OCI-LY7 (cell line): ENCODE results near the gene SIDT1. TPM values are rescaled to one million over a fixed set of nuclear protein-coding genes. Genes with fewer than 3 reads are reported as not detected.

Source experiments
- BruUV-seq: library from RNA; stranded (reverse); fragments of 400-500 nt; replicated peaks from 2 replicates; lab custom pipeline; 2021; lab: Mats Ljungman, UMichigan
- CTCF ChIA-PET: fragments of 300-600 bp; sonication (Branson Sonifier 250); formaldehyde crosslinking; loops from one replicate; lab custom pipeline; 2022; ENCODE audit warnings: antibody characterized with exemption; ENCODE audit not compliant: unreplicated experiment; lab: Charles Lee
- POLR2A ChIA-PET: fragments of 300-600 bp; sonication (Branson Sonifier 250); formaldehyde crosslinking; loops from one replicate; lab custom pipeline; 2022; ENCODE audit warnings: antibody characterized with exemption; lab: Charles Lee
- DNase-seq: peaks from one replicate; pipeline ENCODE4 v3.0.0-alpha.2; 2015; ENCODE audit warnings: low spot score
- H2AFZ ChIP-seq: fragments of 200-600 bp; sonication (generic), shearing (Covaris generic); 2 replicates; pipeline ENCODE4 v1.6.1; 2014; ENCODE audit warnings: mild to moderate bottlenecking, antibody characterized with exemption, low read length, moderate library complexity
- H3K27ac ChIP-seq: fragments of 200-600 bp; sonication (generic); 2 replicates; pipeline ENCODE4 v1.5.1; 2014; ENCODE audit warnings: mixed run types, low read depth, mild to moderate bottlenecking, moderate library complexity, low read length, inconsistent platforms; ENCODE audit not compliant: poor library complexity, severe bottlenecking
- H3K36me3 ChIP-seq: fragments of 200-600 bp; sonication (generic); 2 replicates; pipeline ENCODE4 v1.6.1; 2014; ENCODE audit warnings: mild to moderate bottlenecking, antibody characterized with exemption, low read length, moderate library complexity, mixed read lengths; ENCODE audit not compliant: insufficient read depth
- H3K4me1 ChIP-seq: fragments of 200-600 bp; sonication (generic); 2 replicates; pipeline ENCODE4 v1.5.1; 2014; ENCODE audit warnings: mild to moderate bottlenecking, low read length; ENCODE audit not compliant: insufficient read depth, poor library complexity, severe bottlenecking
- H3K4me2 ChIP-seq: fragments of 200-600 bp; sonication (generic); 2 replicates; pipeline ENCODE4 v1.6.1; 2014; ENCODE audit warnings: mild to moderate bottlenecking, low read length
- H3K4me3 ChIP-seq: fragments of 200-600 bp; sonication (generic); 2 replicates; pipeline ENCODE4 v1.5.1; 2014; ENCODE audit warnings: mild to moderate bottlenecking, low read depth, low read length; ENCODE audit not compliant: poor library complexity, severe bottlenecking
- H3K79me2 ChIP-seq: fragments of 200-600 bp; sonication (generic); 2 replicates; pipeline ENCODE4 v1.6.1; 2016; ENCODE audit warnings: low read depth, mild to moderate bottlenecking, low read length, moderate library complexity, mixed read lengths; ENCODE audit not compliant: insufficient read depth
- H3K9me2 ChIP-seq: fragments of 200-600 bp; sonication (generic); 2 replicates; pipeline ENCODE4 v1.6.1; 2016; ENCODE audit warnings: mild to moderate bottlenecking, low read length, mixed read lengths; ENCODE audit not compliant: insufficient read depth
- H3K9me3 ChIP-seq: fragments of 200-600 bp; sonication (generic); 2 replicates; pipeline ENCODE4 v1.6.1; 2014; ENCODE audit warnings: mild to moderate bottlenecking, mixed run types, low read length, mixed read lengths
- H4K20me1 ChIP-seq: fragments of 200-600 bp; sonication (generic); 2 replicates; pipeline ENCODE4 v1.6.1; 2014; ENCODE audit warnings: mild to moderate bottlenecking, antibody characterized with exemption, low read length, moderate library complexity, mixed read lengths; ENCODE audit not compliant: insufficient read depth
- CTCF ChIP-seq: fragments of 200-600 bp; sonication (generic); conservative IDR thresholded peaks from 2 replicates; pipeline ENCODE4 v1.5.1; 2014; ENCODE audit warnings: mild to moderate bottlenecking, antibody characterized with exemption, low read length, moderate library complexity, mixed read lengths
- EZH2phosphoT487 ChIP-seq: fragments of 200-600 bp; sonication (generic); IDR thresholded peaks from 2 replicates; pipeline ENCODE4 v1.6.1; 2018; ENCODE audit warnings: low read depth, borderline replicate concordance, mild to moderate bottlenecking, mixed run types, antibody characterized with exemption, low read length, moderate library complexity, mixed read lengths
- intact Hi-C: fragments of 100-400 bp; cut with micrococcal nuclease; formaldehyde crosslinking; loops from one replicate; pipeline ENCODE4 v1.10.0; 2022; ENCODE audit not compliant: unreplicated experiment
- total RNA-seq, 2 experiments: library from RNA; depleted of rRNA in 1 of 2; stranded (reverse); fragments of >200 nt in 1 of 2; shearing (Covaris generic) in 1 of 2; gene quantifications; 2 replicates each; pipeline ENCODE4 v1.2.3, GENCODE V29; 2014 to 2022

Gene SIDT1
- total RNA-seq, 2 experiments from 2014 or later = 7.3 to 10.3 TPM

- Histone ChIP-seq H3K4me3 (no peak overlapping the region), H4K20me1 (no peaks in the 10 kb centered on the region), H3K27ac (no peak overlapping the region), H3K36me3 (no peaks in the 10 kb centered on the region), H3K9me2 (no peaks in the 10 kb centered on the region), H3K4me2 (no peak overlapping the region), H2AFZ (no peak overlapping the region), H3K4me1 (no peaks in the 10 kb centered on the region), H3K79me2 (no peaks in the 10 kb centered on the region), H3K9me3 (peaks cover 23% of the 10 kb centered on the region)
- POLR2A ChIA-PET = no interaction called here
- intact Hi-C loops = no loop called here
- no TSS peak for BruUV-seq
- no peak for DNase-seq
- CTCF ChIA-PET = no interaction called here
- TF ChIP-seq CTCF = no peak
Observed at GRCh38 chr3:113648524-113648923, 116.2 kb downstream of the SIDT1 start.

DNA sequence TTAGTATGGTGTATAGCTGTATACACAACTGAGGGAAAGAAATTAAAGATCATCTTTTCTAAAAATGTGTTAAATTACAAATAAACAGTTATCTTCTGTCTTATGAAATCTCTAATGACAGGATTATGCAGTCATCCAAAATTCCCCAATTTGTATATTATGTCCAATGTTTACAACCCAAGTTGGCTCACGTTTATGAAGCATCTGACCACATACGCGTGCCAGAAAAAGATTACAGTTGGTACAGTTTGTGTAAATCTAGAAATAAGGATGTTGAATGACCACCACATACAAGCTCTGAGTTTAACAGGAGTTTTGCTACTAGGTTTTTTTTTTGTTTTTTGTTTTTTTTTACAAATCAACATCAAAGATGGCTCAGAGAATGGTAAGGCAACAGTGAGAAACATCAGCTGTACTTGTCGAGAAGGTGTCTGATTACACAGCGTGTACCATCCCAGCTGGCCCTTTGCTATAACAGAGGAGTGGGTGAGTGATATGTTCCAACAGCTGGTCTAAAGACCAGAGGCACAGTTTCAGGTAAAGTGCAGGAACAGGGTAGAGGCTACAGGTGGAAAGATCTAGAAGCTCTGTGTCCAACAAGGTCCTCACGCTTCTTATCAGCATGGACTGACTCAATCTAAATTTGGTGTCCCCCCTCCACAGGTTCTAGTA is 117.0 kb downstream of the SIDT1 start:
- Histone ChIP-seq H3K4me1 (no peaks in the 10 kb centered on the region), H3K79me2 (no peaks in the 10 kb centered on the region), H3K4me2 (no peak overlapping the region), H3K9me3 (peaks cover 17% of the 10 kb centered on the region), H4K20me1 (no peaks in the 10 kb centered on the region), H2AFZ (no peak overlapping the region), H3K9me2 (no peaks in the 10 kb centered on the region), H3K4me3 (no peak overlapping the region), H3K36me3 (no peaks in the 10 kb centered on the region), H3K27ac (no peak overlapping the region)
- TF ChIP-seq CTCF (no peak), EZH2phosphoT487 (no peak)
- ChIA-PET POLR2A (interaction anchor here (0.6 kb wide), 1 partner anchor 12 kb away, joined by 4 read pairs; no protein-coding TSS in a partner anchor), CTCF (no interaction called here)
- intact Hi-C loops = no loop called here
- no peak for DNase-seq
- BruUV-seq = no TSS peak

DNA sequence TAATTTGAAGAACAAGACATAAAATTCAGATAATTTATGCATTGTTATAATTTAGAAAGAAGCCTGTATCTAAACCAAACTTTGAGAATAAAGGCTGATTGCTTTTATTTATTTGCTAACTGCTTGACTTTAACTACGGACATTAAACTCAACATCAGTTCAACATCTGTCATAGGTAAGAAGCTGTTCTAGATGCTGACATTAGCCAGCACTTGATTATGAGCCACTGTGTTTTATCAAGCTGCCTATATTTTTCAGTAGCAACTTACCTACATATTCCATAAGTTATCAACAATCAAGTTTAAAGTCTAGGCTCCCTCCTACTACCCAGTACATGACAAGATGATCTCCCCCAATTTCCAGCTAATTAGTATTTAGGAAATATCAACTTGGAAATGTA is 122.0 kb downstream of the SIDT1 start:
- DNase-seq = no peak
- Histone ChIP-seq H4K20me1 (no peaks in the 10 kb centered on the region), H3K4me2 (no peak overlapping the region), H3K27ac (no peak overlapping the region), H3K79me2 (no peaks in the 10 kb centered on the region), H2AFZ (no peak overlapping the region), H3K9me3 (no peaks in the 10 kb centered on the region), H3K36me3 (peaks cover 7% of the 10 kb centered on the region; the same call in 1 of the 2 replicates), H3K4me1 (peaks cover 16% of the 10 kb centered on the region), H3K9me2 (no peaks in the 10 kb centered on the region), H3K4me3 (no peak overlapping the region)
- intact Hi-C loops = no loop called here
- TF ChIP-seq EZH2phosphoT487 (no peak), CTCF (no peak)
- no TSS peak for BruUV-seq
- POLR2A ChIA-PET = interaction anchor here (0.6 to 1.2 kb wide), 2 partner anchors 13 to 167 kb away, joined by 3 read pairs; no protein-coding TSS in a partner anchor
- CTCF ChIA-PET = no interaction called here
